DOHH2 (cell line): Measurements from ENCODE around the gene UNC13A.

ENCODE experiments used
- EZH2phosphoT487 ChIP-seq: fragments of 200-600 bp; sonication (generic); IDR thresholded peaks from 2 replicates; pipeline ENCODE4 v1.6.1; 2017; ENCODE audit warnings: borderline replicate concordance, mild to moderate bottlenecking, antibody characterized with exemption, low read length, moderate library complexity, mixed read lengths
- TF ChIP-seq, protein P1 (sequence below): fragments of 200-600 bp; sonication (generic); IDR thresholded peaks from one replicate; pipeline ENCODE4 v1.5.1; 2014; ENCODE audit warnings: antibody characterized with exemption, mild to moderate bottlenecking, low read depth, low read length; ENCODE audit not compliant: poor library complexity, severe bottlenecking

GRCh38 chr19:17570791-17571190, 117.4 kb downstream of the UNC13A start:
- TF ChIP-seq, protein P1, sequence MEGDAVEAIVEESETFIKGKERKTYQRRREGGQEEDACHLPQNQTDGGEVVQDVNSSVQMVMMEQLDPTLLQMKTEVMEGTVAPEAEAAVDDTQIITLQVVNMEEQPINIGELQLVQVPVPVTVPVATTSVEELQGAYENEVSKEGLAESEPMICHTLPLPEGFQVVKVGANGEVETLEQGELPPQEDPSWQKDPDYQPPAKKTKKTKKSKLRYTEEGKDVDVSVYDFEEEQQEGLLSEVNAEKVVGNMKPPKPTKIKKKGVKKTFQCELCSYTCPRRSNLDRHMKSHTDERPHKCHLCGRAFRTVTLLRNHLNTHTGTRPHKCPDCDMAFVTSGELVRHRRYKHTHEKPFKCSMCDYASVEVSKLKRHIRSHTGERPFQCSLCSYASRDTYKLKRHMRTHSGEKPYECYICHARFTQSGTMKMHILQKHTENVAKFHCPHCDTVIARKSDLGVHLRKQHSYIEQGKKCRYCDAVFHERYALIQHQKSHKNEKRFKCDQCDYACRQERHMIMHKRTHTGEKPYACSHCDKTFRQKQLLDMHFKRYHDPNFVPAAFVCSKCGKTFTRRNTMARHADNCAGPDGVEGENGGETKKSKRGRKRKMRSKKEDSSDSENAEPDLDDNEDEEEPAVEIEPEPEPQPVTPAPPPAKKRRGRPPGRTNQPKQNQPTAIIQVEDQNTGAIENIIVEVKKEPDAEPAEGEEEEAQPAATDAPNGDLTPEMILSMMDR = no peak
- no peak for TF ChIP-seq EZH2phosphoT487
